Measurements from ENCODE around the gene CD164. TPM values are rescaled to one million over a fixed set of nuclear protein-coding genes. Genes with fewer than 3 reads are reported as not detected.

The CD164 gene
- total and polyA plus RNA-seq, 8 donors: 266 to 314 (median 283) TPM

- ATAC-seq: no peak
- Histone ChIP-seq H3K4me1 (peaks cover 18 to 66% of the 10 kb centered on the region in 2 donors), H3K27ac (peak overlapping the region in 1 of 2 donors; percentile 100), H3K9me3 (no peaks in the 10 kb centered on the region), H3K27me3 (no peaks in the 10 kb centered on the region), H3K36me3 (peaks cover 3 to 39% of the 10 kb centered on the region in 2 donors), H3K4me3 (peak overlapping the region; percentile 83 to 93)
- DNase-seq: no peak
- intact Hi-C loops (cut with DNase I): loop anchor here in 1 of 2 donors (10.0 kb wide), 1 partner anchor 195 kb away; no protein-coding TSS in a partner anchor
- no peak for TF ChIP-seq CTCF (IDR thresholded peaks at IDR 0.05)
Observed at GRCh38 chr6:109379711-109380110, 2.6 kb downstream of the CD164 start.

GRCh38 chr6:109377717-109378116, 4.5 kb downstream of the CD164 start:
- no peak for TF ChIP-seq CTCF (IDR thresholded peaks at IDR 0.05)
- DNase-seq (no peak), ATAC-seq (no peak)
- intact Hi-C loops (cut with DNase I): no loop called here
- Histone ChIP-seq H3K27me3 (no peaks in the 10 kb centered on the region), H3K4me1 (peaks cover 23 to 71% of the 10 kb centered on the region in 2 donors), H3K36me3 (peaks cover 3 to 58% of the 10 kb centered on the region in 2 donors), H3K4me3 (no peak overlapping the region), H3K27ac (peak overlapping the region in 1 of 2 donors; percentile 4), H3K9me3 (no peaks in the 10 kb centered on the region)

GRCh38 chr6:109374326-109374892, 7.9 kb downstream of the CD164 start:
- H3K9me3 ChIP-seq: no peaks in the 10 kb centered on the region
- intact Hi-C loops (cut with DNase I): no loop called here
- peak overlapping the region in 1 of 2 donors; percentile 71 for H3K27ac ChIP-seq
- H3K4me1 ChIP-seq: peaks cover 14 to 84% of the 10 kb centered on the region in 2 donors
- no peak for TF ChIP-seq CTCF (IDR thresholded peaks at IDR 0.05)
- H3K4me3 ChIP-seq: no peak overlapping the region
- DNase-seq: no peak
- H3K27me3 ChIP-seq: no peaks in the 10 kb centered on the region
- no peak for ATAC-seq
- H3K36me3 ChIP-seq: peaks cover 3 to 90% of the 10 kb centered on the region in 2 donors

GRCh38 chr6:109373762-109374161, 8.5 kb downstream of the CD164 start:
- intact Hi-C loops (cut with DNase I): no loop called here

More at GRCh38 chr6:109373762-109374161, 8.5 kb downstream of the CD164 start:
- no peak for DNase-seq
- H3K27ac ChIP-seq: peak overlapping the region in 1 of 2 donors; percentile 71
- ATAC-seq: peak; percentile 59
- peaks cover 9 to 77% of the 10 kb centered on the region in 2 donors for H3K4me1 ChIP-seq
- H3K9me3 ChIP-seq: no peaks in the 10 kb centered on the region
- peaks cover 3 to 96% of the 10 kb centered on the region in 2 donors for H3K36me3 ChIP-seq
- no peaks in the 10 kb centered on the region for H3K27me3 ChIP-seq
- TF ChIP-seq CTCF (IDR thresholded peaks at IDR 0.05): no peak
- no peak overlapping the region for H3K4me3 ChIP-seq
